Measurements from ENCODE around the gene CREB3L4.

The CREB3L4 gene

DNA sequence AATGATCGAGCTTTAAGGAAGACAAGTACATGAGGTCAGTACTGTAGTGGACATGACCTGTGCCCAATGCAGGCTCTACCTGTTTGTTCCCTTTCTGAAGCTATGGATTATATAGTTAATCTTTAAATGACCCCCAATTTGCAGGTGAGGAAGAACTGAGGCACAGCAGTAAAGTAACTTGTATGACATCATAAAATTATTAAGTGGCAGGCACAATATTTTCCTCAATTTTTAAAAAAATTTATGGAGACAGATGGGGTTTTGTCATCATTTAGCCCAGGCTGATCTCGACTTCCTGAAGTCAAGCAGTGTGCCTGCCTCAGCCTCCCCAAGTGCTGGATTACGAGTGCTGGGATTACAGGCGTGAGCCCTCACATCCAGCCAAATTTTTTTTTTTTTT is 41.3 kb upstream of the CREB3L4 start:
- Histone ChIP-seq H3K9me3 (ENCODE audit: control insufficient read depth, insufficient read depth, low read depth, low read length) (no peaks in the 10 kb centered on the region), H3K4me1 (ENCODE audit: control insufficient read depth, insufficient read depth, low read length) (no peaks in the 10 kb centered on the region), H3K36me3 (ENCODE audit: control insufficient read depth in 2 of 2, insufficient read depth in 1 of 2, low read length in 2 of 2) (peaks cover 0 to 16% of the 10 kb centered on the region in 2 experiments; a peak in 2 of 3 replicates), H3K27ac (ENCODE audit: extremely low read depth, low read depth, low read length) (no peak overlapping the region), H3K4me3 (ENCODE audit: low read depth, low read length) (no peak overlapping the region)
- POLR2A ChIA-PET = interaction anchor here (1.8 kb wide), 1 partner anchor 51 kb away, joined by 3 read pairs; the partner anchor contains the start of gene JTB
- TF ChIP-seq ZBTB49 (tag by site-specific recombination; IDR thresholded peaks at IDR 0.05; ENCODE audit: low read depth) (no peak), ZNF157 (tag by site-specific recombination; IDR thresholded peaks at IDR 0.05) (no peak), ZBTB17 (tag by site-specific recombination; IDR thresholded peaks at IDR 0.05) (no peak), ZNF624 (tag by site-specific recombination; IDR thresholded peaks at IDR 0.05) (no peak)
- TF ChIP-seq, protein P1, sequence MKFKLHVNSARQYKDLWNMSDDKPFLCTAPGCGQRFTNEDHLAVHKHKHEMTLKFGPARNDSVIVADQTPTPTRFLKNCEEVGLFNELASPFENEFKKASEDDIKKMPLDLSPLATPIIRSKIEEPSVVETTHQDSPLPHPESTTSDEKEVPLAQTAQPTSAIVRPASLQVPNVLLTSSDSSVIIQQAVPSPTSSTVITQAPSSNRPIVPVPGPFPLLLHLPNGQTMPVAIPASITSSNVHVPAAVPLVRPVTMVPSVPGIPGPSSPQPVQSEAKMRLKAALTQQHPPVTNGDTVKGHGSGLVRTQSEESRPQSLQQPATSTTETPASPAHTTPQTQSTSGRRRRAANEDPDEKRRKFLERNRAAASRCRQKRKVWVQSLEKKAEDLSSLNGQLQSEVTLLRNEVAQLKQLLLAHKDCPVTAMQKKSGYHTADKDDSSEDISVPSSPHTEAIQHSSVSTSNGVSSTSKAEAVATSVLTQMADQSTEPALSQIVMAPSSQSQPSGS (tag by site-specific recombination; IDR thresholded peaks at IDR 0.05; ENCODE audit: low read depth) = peak; percentile 70
- CTCF ChIA-PET = interaction anchor here (1.0 to 1.1 kb wide), 2 partner anchors 20 to 130 kb away, joined by 4 to 6 read pairs; partner anchors contain the start of gene DENND4B

DNA sequence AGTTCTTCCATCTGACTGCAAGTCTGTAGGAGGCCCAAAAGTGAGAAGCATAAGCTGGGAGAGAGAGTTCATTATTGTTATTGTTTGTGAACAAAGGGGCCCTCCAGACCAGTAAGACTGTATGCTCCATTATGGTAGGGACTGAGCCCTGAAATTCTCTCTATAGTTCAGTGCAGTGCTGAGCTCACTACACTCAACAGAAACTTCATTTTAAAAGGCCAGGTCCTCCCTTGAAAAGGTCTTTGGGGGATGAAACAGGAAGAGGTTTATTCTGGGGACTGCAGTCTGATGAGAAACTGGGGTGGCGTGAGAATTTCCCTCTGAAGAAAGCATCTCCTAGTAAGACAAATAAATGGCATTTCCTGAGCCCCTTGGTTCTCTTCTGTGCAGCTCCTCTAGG is 39.5 kb upstream of the CREB3L4 start:
- TF ChIP-seq ZNF843 (tag by site-specific recombination; IDR thresholded peaks at IDR 0.05) = no peak
- Histone ChIP-seq H3K4me3 (ENCODE audit: low read depth, low read length) (no peak overlapping the region), H3K4me1 (ENCODE audit: control insufficient read depth, insufficient read depth, low read length) (no peaks in the 10 kb centered on the region), H3K9me3 (ENCODE audit: control insufficient read depth, insufficient read depth, low read depth, low read length) (no peaks in the 10 kb centered on the region), H3K36me3 (ENCODE audit: control insufficient read depth in 2 of 2, insufficient read depth in 1 of 2, low read length in 2 of 2) (peaks cover 0 to 31% of the 10 kb centered on the region in 2 experiments; a peak in 2 of 3 replicates), H3K27ac (ENCODE audit: extremely low read depth, low read depth, low read length) (no peak overlapping the region)
- CTCF ChIA-PET = interaction anchor here (0.6 to 1.9 kb wide), 2 partner anchors 18 to 113 kb away, joined by 3 to 13 read pairs; partner anchors contain the start of gene DENND4B
- POLR2A ChIA-PET = interaction anchor here (0.8 to 2.1 kb wide), 5 partner anchors 18 to 152 kb away, joined by 3 to 10 read pairs (median 5); partner anchors contain the start of genes DENND4B, RPS27 and SLC39A1

GRCh38 chr1:153928791-153929341 is 38.8 kb upstream of the CREB3L4 start:
- peak; percentile 39; the same call in 1 of the 2 replicates for TF ChIP-seq ZIC2 (tag by site-specific recombination; IDR thresholded peaks at IDR 0.05)
- TF ChIP-seq, protein P2, sequence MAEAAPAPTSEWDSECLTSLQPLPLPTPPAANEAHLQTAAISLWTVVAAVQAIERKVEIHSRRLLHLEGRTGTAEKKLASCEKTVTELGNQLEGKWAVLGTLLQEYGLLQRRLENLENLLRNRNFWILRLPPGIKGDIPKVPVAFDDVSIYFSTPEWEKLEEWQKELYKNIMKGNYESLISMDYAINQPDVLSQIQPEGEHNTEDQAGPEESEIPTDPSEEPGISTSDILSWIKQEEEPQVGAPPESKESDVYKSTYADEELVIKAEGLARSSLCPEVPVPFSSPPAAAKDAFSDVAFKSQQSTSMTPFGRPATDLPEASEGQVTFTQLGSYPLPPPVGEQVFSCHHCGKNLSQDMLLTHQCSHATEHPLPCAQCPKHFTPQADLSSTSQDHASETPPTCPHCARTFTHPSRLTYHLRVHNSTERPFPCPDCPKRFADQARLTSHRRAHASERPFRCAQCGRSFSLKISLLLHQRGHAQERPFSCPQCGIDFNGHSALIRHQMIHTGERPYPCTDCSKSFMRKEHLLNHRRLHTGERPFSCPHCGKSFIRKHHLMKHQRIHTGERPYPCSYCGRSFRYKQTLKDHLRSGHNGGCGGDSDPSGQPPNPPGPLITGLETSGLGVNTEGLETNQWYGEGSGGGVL (tag by site-specific recombination; IDR thresholded peaks at IDR 0.05) = 0 out of 2 replicates have a peak, but pooled peaks have one; percentile 14
- TF ChIP-seq, protein P1 (tag by site-specific recombination; IDR thresholded peaks at IDR 0.05; ENCODE audit: low read depth) = no peak
- POLR2A ChIA-PET = interaction anchor here (0.8 to 2.1 kb wide), 5 partner anchors 18 to 153 kb away, joined by 3 to 10 read pairs (median 5); partner anchors contain the start of genes DENND4B, RPS27 and SLC39A1
- Histone ChIP-seq H3K4me3 (ENCODE audit: low read depth, low read length) (no peak overlapping the region), H3K27ac (ENCODE audit: extremely low read depth, low read depth, low read length) (no peak overlapping the region), H3K36me3 (ENCODE audit: control insufficient read depth in 2 of 2, insufficient read depth in 1 of 2, low read length in 2 of 2) (peaks cover 0 to 37% of the 10 kb centered on the region in 2 experiments; a peak in 2 of 3 replicates), H3K4me1 (ENCODE audit: control insufficient read depth, insufficient read depth, low read length) (no peaks in the 10 kb centered on the region), H3K9me3 (ENCODE audit: control insufficient read depth, insufficient read depth, low read depth, low read length) (no peaks in the 10 kb centered on the region)
- CTCF ChIA-PET = interaction anchor here (1.3 to 1.9 kb wide), 3 partner anchors 18 to 132 kb away, joined by 3 to 13 read pairs (median 6); partner anchors contain the start of gene DENND4B

Data from HEK293 (cell line).